Ascending aorta (tissue), 2 donors: ENCODE measurements around the gene GRID2. TPM values are rescaled to one million over a fixed set of nuclear protein-coding genes. Genes with fewer than 3 reads are reported as not detected.

Experiments used
- DNase-seq, 2 donors: peaks; one replicate each; pipeline ENCODE4 v3.0.0-alpha.2; 2019; ENCODE audit warnings: low spot score in 2 of 2
- H3K27ac ChIP-seq, 2 donors: fragments of 200-600 bp; sonication (generic); one replicate each; pipeline ENCODE4 v1.5.1; 2016 to 2017; ENCODE audit warnings: mild to moderate bottlenecking in 1 of 2
- H3K27me3 ChIP-seq: fragments of 200-600 bp; sonication (generic); one replicate; pipeline ENCODE4 v1.5.1; 2017
- H3K36me3 ChIP-seq, 2 donors: fragments of 200-600 bp; sonication (generic); one replicate each; pipeline ENCODE4 v1.5.1; 2016
- H3K4me1 ChIP-seq, 2 donors: fragments of 200-600 bp; sonication (generic); one replicate each; pipeline ENCODE4 v1.5.1; 2016 to 2017; ENCODE audit warnings: mild to moderate bottlenecking in 1 of 2
- H3K4me3 ChIP-seq, 2 donors: fragments of 200-600 bp; sonication (generic); one replicate each; pipeline ENCODE4 v1.5.1; 2016 to 2017; ENCODE audit warnings: mild to moderate bottlenecking in 1 of 2
- H3K9me3 ChIP-seq, 2 donors: fragments of 200-600 bp; sonication (generic); one replicate each; pipeline ENCODE4 v1.5.1; 2016
- intact Hi-C: fragments of 100-400 bp; cut with DNase I; formaldehyde crosslinking; loops from one replicate; pipeline ENCODE4 v1.15.1; 2023
- total RNA-seq: library from RNA; depleted of rRNA; stranded (reverse); fragments of >200 nt; gene quantifications from one replicate; pipeline ENCODE4 v1.1.0, GENCODE V29; 2016
- TF ChIP-seq, protein P1 (sequence below), 3 experiments: fragments of 200-600 bp in 2 of 3; fragments of 450-650 bp in 1 of 3; sonication (generic) in 2 of 3; IDR thresholded peaks; one replicate each; pipeline ENCODE4 v1.5.1; 2016 to 2019; ENCODE audit warnings: antibody characterized with exemption in 3 of 3, mild to moderate bottlenecking in 1 of 3, moderate library complexity in 1 of 3

GRID2 gene
- total RNA-seq, 1 donor from 2014 or later, result not detected

GRCh38 chr4:93749292-93749761 lies 1445.6 kb downstream of the GRID2 start:
- Histone ChIP-seq H3K9me3 (no peaks in the 10 kb centered on the region), H3K4me3 (no peak overlapping the region), H3K4me1 (no peaks in the 10 kb centered on the region), H3K27ac (no peak overlapping the region), H3K36me3 (no peaks in the 10 kb centered on the region), H3K27me3 (no peaks in the 10 kb centered on the region)
- TF ChIP-seq, protein P1, sequence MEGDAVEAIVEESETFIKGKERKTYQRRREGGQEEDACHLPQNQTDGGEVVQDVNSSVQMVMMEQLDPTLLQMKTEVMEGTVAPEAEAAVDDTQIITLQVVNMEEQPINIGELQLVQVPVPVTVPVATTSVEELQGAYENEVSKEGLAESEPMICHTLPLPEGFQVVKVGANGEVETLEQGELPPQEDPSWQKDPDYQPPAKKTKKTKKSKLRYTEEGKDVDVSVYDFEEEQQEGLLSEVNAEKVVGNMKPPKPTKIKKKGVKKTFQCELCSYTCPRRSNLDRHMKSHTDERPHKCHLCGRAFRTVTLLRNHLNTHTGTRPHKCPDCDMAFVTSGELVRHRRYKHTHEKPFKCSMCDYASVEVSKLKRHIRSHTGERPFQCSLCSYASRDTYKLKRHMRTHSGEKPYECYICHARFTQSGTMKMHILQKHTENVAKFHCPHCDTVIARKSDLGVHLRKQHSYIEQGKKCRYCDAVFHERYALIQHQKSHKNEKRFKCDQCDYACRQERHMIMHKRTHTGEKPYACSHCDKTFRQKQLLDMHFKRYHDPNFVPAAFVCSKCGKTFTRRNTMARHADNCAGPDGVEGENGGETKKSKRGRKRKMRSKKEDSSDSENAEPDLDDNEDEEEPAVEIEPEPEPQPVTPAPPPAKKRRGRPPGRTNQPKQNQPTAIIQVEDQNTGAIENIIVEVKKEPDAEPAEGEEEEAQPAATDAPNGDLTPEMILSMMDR (IDR thresholded peaks at IDR 0.05), result no peak
- intact Hi-C loops, result no loop called here
- DNase-seq, result no peak

- Histone ChIP-seq H3K9me3 (no peaks in the 10 kb centered on the region), H3K4me1 (no peaks in the 10 kb centered on the region), H3K36me3 (no peaks in the 10 kb centered on the region), H3K27me3 (no peaks in the 10 kb centered on the region), H3K27ac (no peak overlapping the region), H3K4me3 (no peak overlapping the region)
- TF ChIP-seq, protein P1 (IDR thresholded peaks at IDR 0.05), result no peak
- no peak for DNase-seq
- intact Hi-C loops, result no loop called here
Measured at GRCh38 chr4:93751411-93751810, 1447.6 kb downstream of the GRID2 start.

DNA sequence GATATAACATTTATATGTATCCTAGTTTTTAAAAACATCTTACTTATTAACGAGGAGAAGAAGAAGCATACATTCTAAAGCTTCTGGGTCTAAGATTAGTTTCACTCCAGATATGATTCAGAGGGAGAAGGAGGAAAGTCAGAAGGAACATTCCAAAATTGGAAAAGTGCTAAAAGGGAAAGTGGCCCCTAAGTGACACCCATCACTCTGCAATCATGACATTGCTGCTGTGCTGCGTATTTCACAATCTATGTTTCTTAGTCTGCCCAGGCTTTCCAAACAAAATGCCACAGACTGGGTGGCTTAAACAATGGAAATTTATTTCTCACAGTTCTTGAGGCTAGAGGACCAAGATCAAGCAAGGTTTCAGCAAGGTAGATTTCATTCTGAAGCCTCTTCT lies 1452.3 kb downstream of the GRID2 start:
- no peak overlapping the region for H3K4me3 ChIP-seq
- no peaks in the 10 kb centered on the region for H3K27me3 ChIP-seq
- H3K36me3 ChIP-seq, result no peaks in the 10 kb centered on the region
- no peak for DNase-seq
- no peaks in the 10 kb centered on the region for H3K4me1 ChIP-seq
- H3K27ac ChIP-seq, result no peak overlapping the region
- TF ChIP-seq, protein P1 (IDR thresholded peaks at IDR 0.05), result no peak
- intact Hi-C loops, result no loop called here
- no peaks in the 10 kb centered on the region for H3K9me3 ChIP-seq

- Histone ChIP-seq H3K36me3 (no peaks in the 10 kb centered on the region), H3K27me3 (no peaks in the 10 kb centered on the region), H3K9me3 (no peaks in the 10 kb centered on the region), H3K4me1 (no peaks in the 10 kb centered on the region), H3K27ac (no peak overlapping the region), H3K4me3 (no peak overlapping the region)
- TF ChIP-seq, protein P1 (IDR thresholded peaks at IDR 0.05), result no peak
- intact Hi-C loops, result no loop called here
- DNase-seq, result no peak
Measured at GRCh38 chr4:93759506-93759905, 1455.7 kb downstream of the GRID2 start.

DNA sequence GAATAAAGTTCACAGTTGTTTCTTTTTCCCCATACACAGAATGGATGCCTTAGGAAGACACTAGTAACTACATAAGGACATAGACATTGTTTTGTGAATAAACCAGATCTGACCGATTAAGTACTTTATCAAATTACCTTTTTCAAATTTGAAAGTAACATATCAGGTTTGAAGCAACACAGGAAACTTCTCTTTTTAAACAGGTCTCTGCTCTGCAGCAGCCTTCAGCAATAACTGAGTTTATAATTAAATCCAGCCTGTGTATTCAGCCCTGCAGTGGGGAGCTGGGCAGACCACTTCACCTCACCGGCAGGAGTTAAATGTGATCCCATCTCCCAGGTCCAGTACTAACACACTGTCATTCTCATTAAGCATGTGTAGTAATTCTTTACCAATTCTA lies 1456.5 kb downstream of the GRID2 start:
- TF ChIP-seq, protein P1 (IDR thresholded peaks at IDR 0.05), result no peak
- H3K27me3 ChIP-seq, result no peaks in the 10 kb centered on the region
- no peaks in the 10 kb centered on the region for H3K9me3 ChIP-seq
- no peaks in the 10 kb centered on the region for H3K4me1 ChIP-seq
- no peak overlapping the region for H3K27ac ChIP-seq
- no peak for DNase-seq
- H3K36me3 ChIP-seq, result no peaks in the 10 kb centered on the region
- intact Hi-C loops, result no loop called here
- H3K4me3 ChIP-seq, result no peak overlapping the region

- TF ChIP-seq, protein P1 (IDR thresholded peaks at IDR 0.05), result no peak
- no peaks in the 10 kb centered on the region for H3K4me1 ChIP-seq
- H3K27ac ChIP-seq, result no peak overlapping the region
- H3K27me3 ChIP-seq, result no peaks in the 10 kb centered on the region
- H3K36me3 ChIP-seq, result no peaks in the 10 kb centered on the region
- DNase-seq, result no peak
- no peaks in the 10 kb centered on the region for H3K9me3 ChIP-seq
- H3K4me3 ChIP-seq, result no peak overlapping the region
- intact Hi-C loops, result no loop called here
Measured at GRCh38 chr4:93761286-93761685, 1457.5 kb downstream of the GRID2 start.
